Keratinocyte (primary cell): Measurements from ENCODE around the gene TPRN. TPM values are rescaled to one million over a fixed set of nuclear protein-coding genes. Genes with fewer than 3 reads are reported as not detected.
A peak's percentile ranks its signal among the peaks of the same experiment; 100 is the strongest.

Experiments
- DNase-seq: peaks from one replicate; pipeline ENCODE4 v3.0.0-alpha.2; 2011; ENCODE audit warnings: low read depth, missing footprints, low spot score
- FAIRE-seq: peaks from 2 replicates; lab custom pipeline; 2011; peaks lifted over from hg19 to GRCh38; lab: Jason Lieb, UNC
- H2AFZ ChIP-seq: 2 replicates; pipeline ENCODE4 v1.6.0; 2012; ENCODE audit warnings: low read length, control low read depth, inconsistent platforms; ENCODE audit not compliant: control insufficient read depth
- H3K27ac ChIP-seq: 2 replicates; pipeline ENCODE4 v1.5.1; 2011; ENCODE audit warnings: low read length; ENCODE audit not compliant: control insufficient read depth, insufficient read depth
- H3K27me3 ChIP-seq: 3 replicates; pipeline ENCODE4 v1.6.0; 2011; ENCODE audit warnings: low read length; ENCODE audit not compliant: control insufficient read depth, insufficient read depth; ENCODE audit errors: extremely low read depth
- H3K36me3 ChIP-seq, 2 experiments: 2 replicates in 1 of 2; 3 replicates in 1 of 2; pipeline ENCODE4 v1.5.1; 2011; ENCODE audit warnings: low read length in 2 of 2, mild to moderate bottlenecking in 1 of 2; ENCODE audit not compliant: control insufficient read depth in 2 of 2, insufficient read depth in 2 of 2; ENCODE audit errors: extremely low read depth in 1 of 2
- H3K4me1 ChIP-seq: 3 replicates; pipeline ENCODE4 v1.5.1; 2011; ENCODE audit warnings: low read length; ENCODE audit not compliant: control insufficient read depth, insufficient read depth; ENCODE audit errors: extremely low read depth
- H3K4me2 ChIP-seq: 3 replicates; pipeline ENCODE4 v1.6.0; 2011; ENCODE audit warnings: low read depth, low read length; ENCODE audit not compliant: control insufficient read depth, insufficient read depth; ENCODE audit errors: extremely low read depth
- H3K4me3 ChIP-seq, 3 experiments: fragments of 200-600 bp in 1 of 3; sonication (generic) in 1 of 3; 2 replicates in 2 of 3; 3 replicates in 1 of 3; pipeline ENCODE4 v1.5.1; 2011 to 2016; ENCODE audit warnings: low read length in 3 of 3, mild to moderate bottlenecking in 3 of 3, control low read depth in 2 of 3, inconsistent platforms in 1 of 3, low read depth in 1 of 3, mixed read lengths in 1 of 3, mixed run types in 1 of 3, moderate library complexity in 1 of 3; ENCODE audit not compliant: control insufficient read depth in 2 of 3, insufficient read depth in 2 of 3; ENCODE audit errors: extremely low read depth in 1 of 3
- H3K79me2 ChIP-seq: 2 replicates; pipeline ENCODE4 v1.6.0; 2012; ENCODE audit warnings: low read length; ENCODE audit not compliant: control insufficient read depth, insufficient read depth
- H3K9ac ChIP-seq: 3 replicates; pipeline ENCODE4 v1.6.0; 2011; ENCODE audit warnings: low read length; ENCODE audit not compliant: control insufficient read depth, insufficient read depth; ENCODE audit errors: extremely low read depth
- H3K9me1 ChIP-seq: 3 replicates; pipeline ENCODE4 v1.6.0; 2011; ENCODE audit warnings: low read length; ENCODE audit not compliant: control insufficient read depth, insufficient read depth; ENCODE audit errors: extremely low read depth
- H3K9me3 ChIP-seq: 2 replicates; pipeline ENCODE4 v1.5.1; 2012; ENCODE audit warnings: low read depth, low read length; ENCODE audit not compliant: control insufficient read depth
- H4K20me1 ChIP-seq: 3 replicates; pipeline ENCODE4 v1.6.0; 2011; ENCODE audit warnings: low read length; ENCODE audit not compliant: control insufficient read depth, insufficient read depth; ENCODE audit errors: extremely low read depth
- CTCF ChIP-seq, 3 experiments: IDR thresholded peaks in 1 of 3; conservative IDR thresholded peaks in 1 of 3; optimal IDR thresholded peaks in 1 of 3; 2 replicates in 2 of 3; 3 replicates in 1 of 3; pipeline versions ENCODE3 to v1.5.1; 2011; ENCODE audit warnings: low read length in 3 of 3, mild to moderate bottlenecking in 3 of 3, moderate library complexity in 2 of 3, control low read depth in 1 of 3, inconsistent platforms in 1 of 3; ENCODE audit not compliant: insufficient read depth in 2 of 3; ENCODE audit errors: extremely low read depth in 1 of 3
- EZH2 ChIP-seq: IDR thresholded peaks from one replicate; pipeline ENCODE4 v1.6.1; 2012; ENCODE audit warnings: inconsistent platforms, mild to moderate bottlenecking, low read length, moderate library complexity
- dilution Hi-C: fragments of 300-500 bp; cut with MboI; formaldehyde crosslinking; loops from one replicate; pipeline ENCODE4 v1.7.0; 2020; ENCODE audit warnings: low sequenced_read_pairs; ENCODE audit not compliant: extremely low pct_ligation_motif_present
- polyA plus RNA-seq, 5 experiments: library from polyadenylated mRNA; depleted of rRNA in 3 of 5; stranded (reverse) in 3 of 5; stranded (forward) in 1 of 5; unstranded in 1 of 5; fragments of >200 nt; gene quantifications; 1 replicate in 1 of 5; 2 replicates in 3 of 5; 3 replicates in 1 of 5; pipeline versions ENCODE4 v1.2.1 to v1.2.3, GENCODE V29; 2011 to 2012; ENCODE audit warnings: missing spikeins in 2 of 5, low read depth in 1 of 5, low replicate concordance in 1 of 5

The TPRN gene
- polyA plus RNA-seq, 1 donor (not counting 4 experiments of a cell fraction or from before 2014, with no cell fraction given), result 1.1 TPM

- no peak overlapping the region for H2AFZ ChIP-seq
- H3K9me1 ChIP-seq, result no peaks in the 10 kb centered on the region
- H3K4me3 ChIP-seq, result no peak overlapping the region
- peak; percentile 65 for TF ChIP-seq EZH2
- no peak for TF ChIP-seq CTCF (optimal IDR thresholded peaks at IDR 0.05 in 1 of 3, IDR thresholded peaks at IDR 0.05 in 1 of 3, conservative IDR thresholded peaks at IDR 0.05 in 1 of 3; ENCODE audit: extremely low read depth in 1 of 3, insufficient read depth in 2 of 3, low read length in 3 of 3)
- peaks cover 63% of the 10 kb centered on the region for H3K27me3 ChIP-seq
- dilution Hi-C loops, result no loop called here
- peaks cover 14% of the 10 kb centered on the region for H4K20me1 ChIP-seq
- H3K79me2 ChIP-seq, result no peaks in the 10 kb centered on the region
- no peaks in the 10 kb centered on the region for H3K4me1 ChIP-seq
- no peaks in the 10 kb centered on the region for H3K36me3 ChIP-seq
- H3K9me3 ChIP-seq, result no peaks in the 10 kb centered on the region
- H3K27ac ChIP-seq, result no peak overlapping the region
- FAIRE-seq (no peak), DNase-seq (no peak)
- no peak overlapping the region for H3K9ac ChIP-seq
- H3K4me2 ChIP-seq, result no peak overlapping the region
Measured at GRCh38 chr9:137173796-137174664, 26.5 kb downstream of the TPRN start.

- dilution Hi-C loops, result no loop called here
- Histone ChIP-seq H3K4me1 (no peaks in the 10 kb centered on the region), H3K79me2 (no peaks in the 10 kb centered on the region), H3K4me2 (no peak overlapping the region), H3K9ac (no peak overlapping the region), H3K4me3 (no peak overlapping the region), H2AFZ (no peak overlapping the region), H3K36me3 (no peaks in the 10 kb centered on the region), H4K20me1 (peaks cover 14% of the 10 kb centered on the region), H3K27ac (no peak overlapping the region), H3K9me3 (no peaks in the 10 kb centered on the region), H3K27me3 (peaks cover 71% of the 10 kb centered on the region), H3K9me1 (no peaks in the 10 kb centered on the region)
- no peak for FAIRE-seq
- no peak for TF ChIP-seq EZH2
- no peak for DNase-seq
Measured at GRCh38 chr9:137172901-137173795, 27.4 kb downstream of the TPRN start.
